Measurements from ENCODE around the gene KIRREL1.

The KIRREL1 gene

GRCh38 chr1:158149175-158149574, 155.7 kb downstream of the KIRREL1 start:
- DNase-seq, result no peak
